Epidermal melanocyte (primary cell): ENCODE data around the gene PURA.

Source experiments
- DNase-seq: peaks from one replicate; pipeline ENCODE4 v3.0.0; 2011; ENCODE audit warnings: low spot score; ENCODE audit not compliant: insufficient read length

Gene PURA

DNA sequence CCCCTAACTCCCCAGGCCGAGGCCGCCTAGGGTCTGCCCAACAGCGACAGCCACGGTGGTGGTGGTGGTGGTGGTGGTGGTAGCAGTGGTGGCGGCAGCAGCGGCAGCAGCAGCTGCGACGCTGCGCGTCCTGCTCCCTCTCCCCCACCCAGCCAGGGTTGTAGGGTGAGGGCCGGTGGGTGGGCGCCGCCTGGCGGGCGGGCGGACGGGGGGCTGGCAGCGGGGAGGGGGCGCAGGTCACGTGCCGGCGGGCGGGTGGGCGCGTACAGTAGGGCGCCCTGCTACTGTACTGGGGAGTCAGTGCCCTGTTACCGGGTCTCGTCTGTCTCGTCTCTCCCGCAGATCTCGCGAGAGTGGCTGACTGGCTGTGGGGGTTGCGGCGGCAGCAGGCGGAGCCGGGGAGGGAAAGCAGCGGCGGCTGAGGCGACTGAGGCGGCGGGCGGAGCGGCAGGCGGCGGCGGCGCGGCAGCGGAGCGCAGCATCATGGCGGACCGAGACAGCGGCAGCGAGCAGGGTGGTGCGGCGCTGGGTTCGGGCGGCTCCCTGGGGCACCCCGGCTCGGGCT, at the start of gene PURA:
Gene PURA (plus strand): TSS at position 411 of the 565 bp plus-strand sequence. CDS start 73 bp downstream, at position 484.
- DNase-seq, result peak; percentile 84

DNA sequence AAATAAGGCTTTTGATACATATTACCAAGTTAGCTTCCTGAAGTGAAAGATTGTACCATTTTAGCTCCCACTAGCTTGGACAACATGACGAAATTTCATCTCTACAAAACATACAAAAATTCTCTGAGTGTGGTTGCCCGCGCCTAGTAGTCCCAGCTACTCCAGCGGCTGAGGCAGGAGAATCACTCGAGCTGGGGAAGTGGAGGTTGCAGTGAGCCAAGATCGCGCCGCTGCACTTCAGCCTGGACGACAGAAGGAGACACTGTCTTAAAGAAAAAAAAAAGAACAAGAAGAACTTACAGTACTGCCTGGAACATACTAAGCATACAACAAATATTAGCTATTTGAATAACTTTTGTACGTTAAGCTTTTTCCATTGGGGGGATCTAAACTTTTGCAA, 41.1 kb upstream of the PURA start:
- DNase-seq, result no peak

GRCh38 chr5:140073296-140073695, 40.6 kb upstream of the PURA start:
- DNase-seq, result peak; percentile 27

DNA sequence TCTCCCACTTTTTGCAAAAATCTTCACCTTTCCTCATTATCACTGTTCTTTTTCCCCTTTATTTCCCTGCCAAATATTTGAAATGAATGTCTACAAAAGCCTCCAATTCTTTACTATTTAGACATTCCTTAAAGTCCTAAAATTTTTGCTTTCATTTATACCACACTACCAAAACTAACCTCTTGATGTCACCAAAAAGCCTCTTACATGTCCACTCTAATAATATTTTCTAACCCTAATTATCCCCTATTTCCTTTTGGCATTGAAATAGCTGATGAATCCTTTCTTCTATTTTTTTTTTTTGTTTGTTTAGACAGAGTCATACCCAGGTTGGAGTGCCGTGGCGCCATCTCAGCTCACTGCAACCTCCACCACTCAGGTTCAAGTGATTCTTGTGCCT, 38.5 kb upstream of the PURA start:
- DNase-seq, result no peak

- DNase-seq, result no peak
Observed at GRCh38 chr5:140076142-140076541, 37.8 kb upstream of the PURA start.

DNA sequence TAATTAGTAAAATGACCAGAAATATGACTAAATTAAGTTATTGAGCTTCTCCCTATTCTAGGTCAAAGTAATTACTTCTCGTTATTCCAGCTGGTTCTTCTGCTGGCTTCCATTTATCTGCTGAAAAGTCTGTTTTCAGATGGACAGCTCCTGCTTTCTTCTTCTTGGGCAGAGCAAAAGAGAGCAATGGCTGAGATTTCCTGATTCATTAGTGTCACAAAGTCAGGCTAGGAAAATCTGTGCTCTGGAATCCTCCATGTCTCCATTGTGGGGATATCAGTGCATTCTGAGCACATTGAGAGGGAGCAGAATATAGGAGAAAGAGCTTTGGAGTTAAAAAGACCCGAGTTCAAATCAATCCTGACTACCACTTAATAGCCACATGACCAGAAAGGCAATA, 37.1 kb upstream of the PURA start:
- no peak for DNase-seq

- DNase-seq, result no peak
Observed at GRCh38 chr5:140083120-140083519, 30.8 kb upstream of the PURA start.

- DNase-seq, result no peak
Observed at GRCh38 chr5:140083650-140084049, 30.3 kb upstream of the PURA start.

DNA sequence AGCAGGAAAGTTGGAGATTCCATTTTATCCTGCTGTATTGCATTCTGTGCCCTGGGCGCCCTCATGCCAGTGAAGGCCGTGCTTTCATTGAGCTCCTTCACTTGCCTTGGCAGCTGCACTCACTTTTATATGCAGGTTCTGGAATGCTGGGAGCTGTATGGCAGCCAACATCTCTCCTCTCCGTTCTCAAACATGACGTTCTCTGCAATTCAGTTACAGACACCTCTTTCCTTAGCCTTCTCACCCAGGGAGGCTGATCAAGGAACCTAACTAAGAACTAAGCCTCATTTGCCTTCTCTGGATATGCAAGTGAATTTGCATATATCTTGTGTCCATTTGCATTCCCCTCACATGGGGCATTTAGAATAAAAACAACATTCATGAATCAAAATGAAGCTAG, 29.4 kb upstream of the PURA start:
- no peak for DNase-seq

- DNase-seq, result no peak
Observed at GRCh38 chr5:140090251-140090650, 23.7 kb upstream of the PURA start.

DNA sequence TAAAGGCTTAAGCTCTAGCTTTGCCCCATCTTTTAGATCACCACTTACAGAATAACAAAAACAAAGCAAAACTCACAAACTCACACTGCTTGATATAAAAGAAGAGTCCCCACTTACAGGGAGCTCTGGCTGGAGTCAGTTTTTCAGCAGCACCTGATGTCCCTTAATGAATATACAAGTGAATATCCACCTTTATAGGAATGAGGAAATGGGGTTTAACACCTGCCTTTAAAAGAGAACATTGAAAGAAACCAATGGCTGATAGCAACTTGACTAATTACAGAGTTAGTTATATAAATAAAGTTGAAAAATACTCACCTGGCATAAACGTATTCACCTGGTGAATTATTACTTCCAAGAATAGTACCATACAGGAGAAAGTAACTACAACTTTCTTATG, 20.7 kb upstream of the PURA start:
- no peak for DNase-seq

DNA sequence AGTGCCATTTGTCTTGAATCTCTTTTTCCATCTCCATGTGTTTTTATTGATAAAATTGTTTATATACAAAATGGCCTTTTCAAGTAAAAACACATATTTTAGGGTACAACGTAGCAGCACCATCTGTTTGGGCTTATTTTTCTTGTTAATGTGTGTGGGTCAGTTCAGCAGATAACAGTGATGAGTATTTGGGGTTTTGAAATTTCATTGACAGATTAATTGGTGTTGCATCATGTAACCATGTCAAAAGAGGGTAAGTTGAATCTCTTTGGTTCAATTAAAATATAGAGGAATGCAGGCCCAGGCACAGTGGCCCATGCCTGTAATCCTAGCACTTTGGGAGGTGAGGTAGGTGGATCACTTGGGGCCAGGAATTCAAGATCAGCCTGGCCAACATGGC, 20.0 kb upstream of the PURA start:
- DNase-seq, result no peak

DNA sequence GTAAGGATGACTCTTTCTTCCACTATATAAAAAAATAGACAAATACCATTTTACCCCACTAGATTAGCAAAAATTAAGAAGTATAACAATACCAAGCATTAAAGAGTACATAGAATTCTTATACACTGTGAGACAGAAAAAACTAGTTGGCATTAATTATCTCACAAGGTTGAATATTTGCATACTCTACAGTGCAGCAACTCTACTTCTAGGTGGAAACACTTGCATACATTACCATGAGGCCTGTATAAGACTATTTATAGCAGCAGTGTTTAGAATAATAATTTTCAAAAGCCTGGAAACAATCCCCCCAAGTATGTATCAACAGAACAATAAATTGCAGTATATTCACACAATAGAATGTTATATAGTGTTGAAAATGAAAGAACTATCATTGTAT, 19.0 kb upstream of the PURA start:
- DNase-seq, result no peak

DNA sequence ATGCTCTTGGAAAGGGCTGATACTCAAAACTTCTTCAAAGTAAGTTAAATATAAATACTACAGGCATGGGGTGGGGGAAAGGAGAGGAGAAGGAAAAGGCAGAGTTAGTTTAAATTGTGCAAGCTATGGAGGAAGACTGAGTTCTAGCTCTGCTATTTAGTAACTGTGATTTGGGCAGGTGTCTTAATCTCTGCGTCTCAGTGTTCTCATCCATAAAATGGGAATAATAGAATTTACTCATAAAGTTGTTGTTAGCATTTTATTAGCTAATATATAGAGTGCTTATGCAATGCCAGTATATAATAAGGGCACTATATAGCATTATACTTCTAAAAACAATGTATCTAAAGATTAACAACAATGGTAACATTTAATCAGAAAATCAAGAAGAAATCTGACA, 12.7 kb upstream of the PURA start:
- no peak for DNase-seq

GRCh38 chr5:140103154-140103553, 10.8 kb upstream of the PURA start:
- DNase-seq, result no peak

DNA sequence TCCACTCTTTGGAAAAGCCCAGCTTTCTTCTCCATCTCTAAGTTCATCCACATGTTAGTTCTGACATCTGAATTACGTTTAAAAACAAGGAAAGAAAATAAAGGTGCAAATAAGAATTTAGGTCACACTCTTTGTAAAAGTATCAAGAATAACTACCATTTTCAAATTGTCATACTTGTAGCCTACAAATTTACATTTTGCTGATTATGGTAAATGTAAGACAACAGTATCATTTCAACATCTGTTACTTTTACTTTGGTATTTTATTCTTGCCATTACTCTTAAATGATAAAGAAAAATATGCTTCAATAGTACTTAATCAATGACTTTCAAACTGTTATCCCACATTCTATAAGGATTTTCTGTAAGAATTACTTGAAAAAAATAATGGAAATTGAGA, 9.8 kb upstream of the PURA start:
- DNase-seq, result no peak

GRCh38 chr5:140106101-140106500, 7.8 kb upstream of the PURA start:
- DNase-seq, result no peak

DNA sequence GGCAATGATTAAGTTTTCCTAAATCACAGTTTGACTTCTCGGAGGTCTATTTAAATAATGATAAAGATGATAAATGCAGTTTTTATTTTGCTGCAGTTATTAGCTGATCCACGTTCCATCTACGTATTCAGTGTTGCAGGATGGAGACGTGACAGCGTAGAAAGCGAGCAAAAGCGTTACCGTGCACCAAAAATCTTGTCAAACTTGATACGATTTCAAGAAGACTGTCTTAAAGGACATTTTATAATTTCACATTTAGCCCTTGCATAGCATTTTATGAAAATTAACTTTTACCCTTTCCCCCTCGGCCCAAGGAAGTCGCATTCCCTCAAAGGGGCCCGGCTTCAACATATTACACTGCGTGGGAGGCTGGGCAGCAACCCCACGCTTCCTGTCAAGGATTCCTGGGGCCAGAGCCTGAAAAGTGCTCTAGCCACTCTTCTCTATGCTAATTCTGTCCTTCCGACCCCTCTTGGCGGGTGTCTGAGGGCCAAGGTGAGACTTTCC, 7.1 kb upstream of the PURA start:
- no peak for DNase-seq

DNA sequence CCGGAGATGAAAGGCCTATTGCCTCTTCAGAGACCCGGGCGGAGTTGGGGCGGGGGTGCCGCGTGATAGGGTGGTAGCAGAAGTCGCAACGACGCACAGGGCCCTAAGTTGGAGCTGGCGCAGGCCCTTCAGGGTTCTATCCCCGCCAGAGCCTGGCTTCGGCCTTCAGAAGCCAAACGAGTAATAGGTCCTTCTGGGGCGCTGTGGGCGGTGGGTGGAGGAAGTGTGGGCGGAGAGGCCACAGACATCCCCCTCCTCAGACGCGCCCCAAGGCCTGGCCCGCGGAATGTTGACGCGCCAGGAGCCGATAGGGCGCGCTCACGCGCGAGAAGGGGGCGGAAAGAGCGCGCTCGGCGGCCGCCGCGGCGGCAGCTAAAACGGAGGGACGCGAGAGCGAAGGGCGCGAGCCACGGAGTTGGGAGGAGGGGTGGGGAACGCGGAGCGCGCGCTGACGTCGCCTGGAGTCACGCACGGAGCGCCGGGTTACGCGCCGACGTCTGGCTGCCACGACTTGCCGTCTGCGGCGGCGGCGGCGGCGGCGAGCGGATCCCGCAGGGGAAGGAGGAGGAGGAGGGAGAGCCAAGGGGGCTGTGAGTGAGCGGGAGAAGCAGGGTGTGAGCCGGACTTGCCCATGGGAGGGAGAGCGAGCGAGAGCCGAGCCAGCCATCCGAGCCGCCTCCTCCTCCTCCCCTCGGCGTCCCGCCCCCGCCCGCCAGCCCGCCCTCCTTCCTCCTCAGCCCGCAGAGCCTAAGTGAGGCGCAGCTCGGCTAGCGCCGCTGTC, 6.4 kb upstream of the PURA start:
- DNase-seq, result peak; percentile 91

GRCh38 chr5:140108093-140109017, 5.6 kb upstream of the PURA start:
- DNase-seq, result no peak

GRCh38 chr5:140109018-140109758, 4.7 kb upstream of the PURA start:
- DNase-seq, result no peak
